Central memory CD8-positive, alpha-beta T cell (primary cell): ENCODE data around the gene PCGF6.
"Not testable (repeated sequence)": the region's sequence is repeated elsewhere in the genome, so short reads cannot be mapped to it uniquely, and the experiment has no call there.

Experiments
- ATAC-seq: fragments of 150-1000 bp; cut with Tn5 transposase; replicated peaks from 2 replicates; pipeline ENCODE4 v1.10.0; 2022; ENCODE audit warnings: mild to moderate bottlenecking, moderate FRiP score, moderate number of reproducible peaks; ENCODE audit not compliant: poor library complexity, severe bottlenecking; ENCODE audit errors: extremely low read depth
- DNase-seq, 2 donors: peaks; one replicate each; pipeline ENCODE4 v3.0.0; 2021; ENCODE audit warnings: low spot score in 2 of 2
- H3K27ac Mint-ChIP-seq: one replicate; pipeline ENCODE4 v1.8.0; 2022; ENCODE audit warnings: low read depth, mild to moderate bottlenecking, moderate library complexity, mixed read lengths
- H3K27me3 Mint-ChIP-seq: one replicate; pipeline ENCODE4 v1.8.0; 2022; ENCODE audit warnings: mixed read lengths
- H3K36me3 Mint-ChIP-seq: one replicate; pipeline ENCODE4 v1.8.0; 2022; ENCODE audit warnings: mild to moderate bottlenecking, moderate library complexity, mixed read lengths; ENCODE audit not compliant: insufficient read depth
- H3K4me1 Mint-ChIP-seq: one replicate; pipeline ENCODE4 v1.8.0; 2022; ENCODE audit warnings: mixed read lengths
- H3K4me3 Mint-ChIP-seq: one replicate; pipeline ENCODE4 v1.8.0; 2022; ENCODE audit warnings: mild to moderate bottlenecking, moderate library complexity, mixed read lengths
- H3K9me3 Mint-ChIP-seq: one replicate; pipeline ENCODE4 v1.8.0; 2022; ENCODE audit warnings: mixed read lengths

Gene PCGF6

DNA sequence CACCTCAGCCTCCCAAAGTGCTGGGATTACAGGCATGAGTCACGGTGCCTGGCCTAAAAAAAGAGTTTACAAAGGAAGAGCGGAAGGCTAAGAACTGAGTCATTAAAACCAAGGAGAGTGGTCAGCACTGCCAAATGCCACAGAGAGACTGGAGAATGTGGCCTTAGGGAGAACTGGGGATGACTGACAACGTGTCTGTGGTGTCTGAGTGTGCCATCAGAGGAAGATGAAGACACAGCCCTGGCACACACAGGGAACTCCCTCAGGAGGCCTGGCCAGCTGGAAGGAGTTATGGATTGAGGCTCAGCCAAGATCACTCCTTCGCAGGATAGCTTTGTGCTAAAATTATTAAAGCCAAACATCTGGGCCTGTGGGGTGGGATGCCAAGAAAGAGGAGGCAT lies 77.9 kb downstream of the PCGF6 start:
- peaks cover 55% of the 10 kb centered on the region for H3K27me3 Mint-ChIP-seq
- peaks cover 1% of the 10 kb centered on the region for H3K36me3 Mint-ChIP-seq
- H3K4me1 Mint-ChIP-seq, result peaks cover 4% of the 10 kb centered on the region
- no peaks in the 10 kb centered on the region for H3K9me3 Mint-ChIP-seq
- H3K4me3 Mint-ChIP-seq, result no peak overlapping the region
- DNase-seq (no peak), ATAC-seq (no peak)
- no peak overlapping the region for H3K27ac Mint-ChIP-seq

DNA sequence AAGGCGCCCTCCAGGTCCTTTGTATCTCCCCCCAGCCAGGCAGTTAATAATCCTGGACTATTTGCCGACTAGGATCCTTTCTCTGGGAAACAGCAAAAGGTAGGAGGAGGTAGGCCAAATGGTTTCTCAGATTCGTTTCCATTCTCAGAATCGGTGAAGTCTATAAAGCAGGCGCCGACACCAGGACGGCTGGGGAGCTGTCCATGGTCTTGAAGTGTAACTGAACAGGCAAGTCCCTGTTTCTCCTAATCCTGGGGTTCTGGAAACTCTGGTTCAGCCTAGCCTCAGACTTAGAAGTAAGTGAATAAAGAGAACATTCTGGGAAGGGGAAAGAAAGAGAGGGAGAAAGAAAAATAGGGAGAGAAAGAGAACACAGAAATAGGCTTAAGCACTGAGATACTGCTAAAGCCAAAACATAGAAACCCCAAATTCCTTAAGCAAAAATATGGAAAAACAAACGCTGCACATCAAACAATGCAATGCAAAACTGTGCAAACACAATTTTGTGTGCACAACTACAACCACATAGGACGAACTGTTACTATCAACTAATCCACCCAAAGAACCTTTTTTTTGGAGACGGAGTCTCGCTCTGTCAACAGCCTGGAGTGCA lies 85.1 kb downstream of the PCGF6 start:
- no peaks in the 10 kb centered on the region for H3K4me1 Mint-ChIP-seq
- H3K27me3 Mint-ChIP-seq, result peaks cover 69% of the 10 kb centered on the region
- no peaks in the 10 kb centered on the region for H3K9me3 Mint-ChIP-seq
- H3K4me3 Mint-ChIP-seq, result no peak overlapping the region
- peaks cover 1% of the 10 kb centered on the region for H3K36me3 Mint-ChIP-seq
- ATAC-seq, result no peak
- no peak for DNase-seq
- no peak overlapping the region for H3K27ac Mint-ChIP-seq

DNA sequence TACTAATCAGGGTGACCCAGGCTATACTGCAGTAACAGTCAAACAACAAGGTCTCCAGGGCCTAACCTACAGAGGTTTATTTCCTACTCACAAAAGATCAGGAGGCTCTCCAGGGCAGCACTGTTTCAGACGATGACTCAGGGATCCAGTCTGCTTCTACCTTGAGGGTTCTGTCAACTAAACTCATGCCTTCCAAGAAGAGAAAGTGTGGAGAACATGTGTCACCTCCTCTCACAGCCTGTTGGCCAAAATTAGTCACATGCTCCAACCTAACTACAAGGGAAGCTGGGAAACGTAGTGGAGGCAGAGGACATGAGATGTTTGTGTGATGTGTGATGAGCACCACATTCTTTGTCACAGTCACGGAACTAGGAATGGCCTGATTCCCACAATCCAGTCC lies 88.7 kb downstream of the PCGF6 start:
- no peak overlapping the region for H3K27ac Mint-ChIP-seq
- H3K9me3 Mint-ChIP-seq, result no peaks in the 10 kb centered on the region
- H3K36me3 Mint-ChIP-seq, result no peaks in the 10 kb centered on the region
- DNase-seq, result no peak
- H3K27me3 Mint-ChIP-seq, result peaks cover 77% of the 10 kb centered on the region
- no peaks in the 10 kb centered on the region for H3K4me1 Mint-ChIP-seq
- ATAC-seq, result no peak
- H3K4me3 Mint-ChIP-seq, result no peak overlapping the region

DNA sequence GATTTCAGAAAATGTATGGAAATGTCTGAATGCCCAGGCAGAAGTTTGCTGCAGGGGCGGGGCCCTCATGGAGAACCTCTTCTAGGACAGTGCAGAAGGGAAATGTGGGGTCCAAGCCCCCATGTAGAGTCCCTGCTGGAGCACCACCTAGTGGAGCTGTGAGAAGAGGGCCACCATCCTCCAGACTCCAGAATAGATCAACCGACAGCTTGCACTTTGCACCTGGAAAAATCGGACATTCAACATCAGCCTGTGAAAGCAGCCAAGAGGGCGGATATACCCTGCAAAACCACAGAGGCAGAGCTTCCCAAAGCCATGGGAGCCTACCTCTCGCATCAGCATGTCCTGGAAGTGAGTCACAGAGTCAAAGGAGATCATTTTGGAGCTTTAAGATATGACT lies 91.0 kb downstream of the PCGF6 start:
- Mint-ChIP-seq H3K36me3 (no peaks in the 10 kb centered on the region), H3K27me3 (peaks cover 59% of the 10 kb centered on the region), H3K9me3 (no peaks in the 10 kb centered on the region), H3K4me1 (no peaks in the 10 kb centered on the region), H3K4me3 (no peak overlapping the region), H3K27ac (no peak overlapping the region)
- no peak for DNase-seq
- no peak for ATAC-seq

DNA sequence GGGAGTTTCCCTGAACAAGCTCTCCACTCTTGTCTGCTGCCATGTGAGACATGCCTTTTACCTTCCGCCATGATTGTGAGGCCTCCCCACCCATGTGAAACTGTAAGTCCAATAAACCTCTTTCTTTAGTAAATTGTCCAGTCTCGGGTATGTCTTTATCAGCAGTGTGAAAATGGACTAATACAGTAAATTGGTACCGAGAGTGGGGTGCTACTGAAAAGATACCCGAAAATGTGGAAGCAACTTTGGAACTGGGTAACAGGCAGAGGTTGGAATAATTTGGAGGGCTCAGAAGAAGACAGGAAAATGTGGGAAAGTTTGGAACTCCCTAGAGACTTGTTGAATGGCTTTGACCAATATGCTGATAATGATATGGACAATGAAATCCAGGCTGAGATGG lies 92.0 kb downstream of the PCGF6 start:
- H3K27me3 Mint-ChIP-seq, result peaks cover 50% of the 10 kb centered on the region
- not testable (repeated sequence) for H3K4me3 Mint-ChIP-seq, H3K9me3 Mint-ChIP-seq, DNase-seq, H3K27ac Mint-ChIP-seq, H3K4me1 Mint-ChIP-seq, H3K36me3 Mint-ChIP-seq, ATAC-seq

DNA sequence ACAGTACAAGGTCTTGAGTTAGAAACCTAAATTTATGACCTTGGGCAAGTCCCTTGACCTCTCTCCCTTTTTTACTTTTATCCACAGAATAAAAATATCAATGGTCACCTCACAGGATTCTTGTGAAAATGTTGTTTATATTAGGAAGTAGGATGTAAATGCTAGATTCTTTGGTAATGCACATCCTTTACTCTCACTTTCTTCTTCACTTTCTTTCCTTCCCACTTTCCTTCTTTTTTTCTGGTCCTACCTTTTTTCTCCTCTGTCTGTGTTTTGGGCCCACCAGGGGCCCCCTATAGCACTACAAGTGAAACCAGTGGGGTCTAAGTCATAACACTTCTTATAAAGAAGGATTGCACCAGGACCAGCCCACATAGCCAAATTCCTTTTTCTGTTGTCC lies 93.1 kb downstream of the PCGF6 start:
- Mint-ChIP-seq H3K27ac (no peak overlapping the region), H3K36me3 (no peaks in the 10 kb centered on the region), H3K4me3 (no peak overlapping the region), H3K4me1 (no peaks in the 10 kb centered on the region), H3K9me3 (no peaks in the 10 kb centered on the region), H3K27me3 (peaks cover 39% of the 10 kb centered on the region)
- no peak for DNase-seq
- ATAC-seq, result no peak

DNA sequence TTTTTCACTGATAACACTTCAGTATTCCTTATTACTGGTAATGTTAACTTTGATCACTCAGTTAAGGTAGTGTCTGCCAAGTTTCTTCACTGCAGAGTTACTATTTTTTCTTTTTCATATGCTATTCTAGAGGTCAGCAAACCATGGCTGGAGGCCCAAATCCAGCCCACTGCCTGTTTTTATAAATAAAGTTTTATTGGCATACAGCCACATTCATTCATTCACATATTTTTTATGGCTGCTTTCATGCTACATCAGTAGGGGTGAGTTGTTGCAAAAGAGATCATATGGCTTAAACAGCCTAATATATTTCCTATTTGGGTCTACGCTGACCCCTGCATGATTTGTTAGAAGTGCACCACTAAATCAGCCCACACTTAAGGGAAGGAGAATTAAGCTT lies 94.3 kb downstream of the PCGF6 start:
- ATAC-seq, result no peak
- Mint-ChIP-seq H3K36me3 (no peaks in the 10 kb centered on the region), H3K9me3 (no peaks in the 10 kb centered on the region), H3K27ac (no peak overlapping the region), H3K4me1 (no peaks in the 10 kb centered on the region), H3K4me3 (no peak overlapping the region), H3K27me3 (peaks cover 30% of the 10 kb centered on the region)
- no peak for DNase-seq

DNA sequence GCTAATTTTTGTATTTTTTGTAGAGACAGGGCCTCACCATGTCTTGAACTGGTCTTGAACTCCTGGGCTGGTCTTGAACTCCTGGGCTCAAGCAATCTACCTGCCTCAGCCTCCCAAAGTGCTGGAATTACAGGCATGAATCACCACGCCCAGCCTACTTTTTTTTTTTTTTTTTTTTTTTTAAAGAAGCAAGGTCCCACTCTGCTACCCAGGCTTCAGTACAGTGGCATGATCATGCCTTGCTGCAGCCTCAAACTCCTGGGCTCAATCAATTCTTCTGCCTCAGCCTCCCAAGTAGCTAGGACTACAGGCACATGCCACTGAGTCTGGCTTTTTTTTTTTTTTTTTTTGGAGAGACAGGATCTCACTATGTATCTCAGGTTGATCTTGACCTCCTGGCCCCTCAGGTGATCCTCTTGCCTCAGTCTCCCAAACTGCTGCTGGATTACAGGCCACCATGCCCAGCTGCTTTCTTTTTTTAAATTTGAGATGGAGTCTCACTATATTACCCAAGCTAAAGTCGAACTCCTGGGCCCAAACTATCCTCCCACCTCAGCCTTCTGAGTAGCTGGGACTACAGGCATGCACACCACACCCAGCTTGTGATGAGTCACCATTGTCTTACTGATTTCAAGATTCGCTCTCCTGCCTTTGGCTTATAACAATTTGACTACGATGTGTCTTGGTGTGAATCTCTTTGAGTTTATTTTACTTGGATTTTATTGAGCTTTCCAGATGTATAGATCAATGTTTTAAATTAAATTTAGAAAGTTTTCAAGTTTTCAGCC lies 96.2 kb downstream of the PCGF6 start:
- Mint-ChIP-seq H3K27me3 (peaks cover 11% of the 10 kb centered on the region), H3K9me3 (peaks cover 5% of the 10 kb centered on the region), H3K27ac (peak overlapping the region; percentile 13), H3K4me1 (no peaks in the 10 kb centered on the region), H3K36me3 (peaks cover 10% of the 10 kb centered on the region), H3K4me3 (no peak overlapping the region)
- DNase-seq (no peak), ATAC-seq (no peak)

DNA sequence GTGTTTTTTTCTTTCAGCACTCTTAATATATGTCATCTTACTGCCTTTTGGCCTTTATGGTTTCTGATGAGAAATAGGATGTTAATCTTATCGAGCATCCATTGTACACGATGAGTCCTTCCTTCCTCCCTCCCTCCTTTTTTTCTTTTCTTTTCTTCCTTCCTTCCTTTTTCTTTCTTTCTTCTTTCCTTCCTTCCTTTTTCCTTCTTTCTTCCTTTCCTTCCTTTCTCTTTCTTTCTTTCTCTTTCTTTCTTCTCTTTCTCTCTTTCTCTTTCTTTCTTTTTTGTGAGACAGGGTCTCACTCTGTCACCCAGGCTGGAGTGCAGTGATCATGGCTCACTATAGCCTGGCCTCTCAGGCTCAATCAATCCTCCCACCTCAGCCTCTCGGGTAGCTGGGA lies 96.8 kb downstream of the PCGF6 start:
- ATAC-seq (no peak), DNase-seq (no peak)
- H3K4me1 Mint-ChIP-seq, result no peaks in the 10 kb centered on the region
- H3K4me3 Mint-ChIP-seq, result no peak overlapping the region
- peaks cover 5% of the 10 kb centered on the region for H3K27me3 Mint-ChIP-seq
- H3K9me3 Mint-ChIP-seq, result peaks cover 5% of the 10 kb centered on the region
- H3K27ac Mint-ChIP-seq, result peak overlapping the region; percentile 13
- peaks cover 10% of the 10 kb centered on the region for H3K36me3 Mint-ChIP-seq
